Ascending aorta (tissue), 2 donors: ENCODE results near the gene PIP4P1. TPM values are rescaled to one million over a fixed set of nuclear protein-coding genes. Genes with fewer than 3 reads are reported as not detected.

ENCODE experiments used
- DNase-seq, 2 donors: peaks; one replicate each; pipeline ENCODE4 v3.0.0-alpha.2; 2019; ENCODE audit warnings: low spot score in 2 of 2
- H3K27ac ChIP-seq, 2 donors: fragments of 200-600 bp; sonication (generic); one replicate each; pipeline ENCODE4 v1.5.1; 2016 to 2017; ENCODE audit warnings: mild to moderate bottlenecking in 1 of 2
- H3K27me3 ChIP-seq: fragments of 200-600 bp; sonication (generic); one replicate; pipeline ENCODE4 v1.5.1; 2017
- H3K36me3 ChIP-seq, 2 donors: fragments of 200-600 bp; sonication (generic); one replicate each; pipeline ENCODE4 v1.5.1; 2016
- H3K4me1 ChIP-seq, 2 donors: fragments of 200-600 bp; sonication (generic); one replicate each; pipeline ENCODE4 v1.5.1; 2016 to 2017; ENCODE audit warnings: mild to moderate bottlenecking in 1 of 2
- H3K4me3 ChIP-seq, 2 donors: fragments of 200-600 bp; sonication (generic); one replicate each; pipeline ENCODE4 v1.5.1; 2016 to 2017; ENCODE audit warnings: mild to moderate bottlenecking in 1 of 2
- H3K9me3 ChIP-seq, 2 donors: fragments of 200-600 bp; sonication (generic); one replicate each; pipeline ENCODE4 v1.5.1; 2016
- intact Hi-C: fragments of 100-400 bp; cut with DNase I; formaldehyde crosslinking; loops from one replicate; pipeline ENCODE4 v1.15.1; 2023
- total RNA-seq: library from RNA; depleted of rRNA; stranded (reverse); fragments of >200 nt; gene quantifications from one replicate; pipeline ENCODE4 v1.1.0, GENCODE V29; 2016
- TF ChIP-seq, protein P1 (sequence below), 3 experiments: fragments of 200-600 bp in 2 of 3; fragments of 450-650 bp in 1 of 3; sonication (generic) in 2 of 3; IDR thresholded peaks; one replicate each; pipeline ENCODE4 v1.5.1; 2016 to 2019; ENCODE audit warnings: antibody characterized with exemption in 3 of 3, mild to moderate bottlenecking in 1 of 3, moderate library complexity in 1 of 3

The PIP4P1 gene
- total RNA-seq, 1 donor from 2014 or later, result 30.7 TPM

DNA sequence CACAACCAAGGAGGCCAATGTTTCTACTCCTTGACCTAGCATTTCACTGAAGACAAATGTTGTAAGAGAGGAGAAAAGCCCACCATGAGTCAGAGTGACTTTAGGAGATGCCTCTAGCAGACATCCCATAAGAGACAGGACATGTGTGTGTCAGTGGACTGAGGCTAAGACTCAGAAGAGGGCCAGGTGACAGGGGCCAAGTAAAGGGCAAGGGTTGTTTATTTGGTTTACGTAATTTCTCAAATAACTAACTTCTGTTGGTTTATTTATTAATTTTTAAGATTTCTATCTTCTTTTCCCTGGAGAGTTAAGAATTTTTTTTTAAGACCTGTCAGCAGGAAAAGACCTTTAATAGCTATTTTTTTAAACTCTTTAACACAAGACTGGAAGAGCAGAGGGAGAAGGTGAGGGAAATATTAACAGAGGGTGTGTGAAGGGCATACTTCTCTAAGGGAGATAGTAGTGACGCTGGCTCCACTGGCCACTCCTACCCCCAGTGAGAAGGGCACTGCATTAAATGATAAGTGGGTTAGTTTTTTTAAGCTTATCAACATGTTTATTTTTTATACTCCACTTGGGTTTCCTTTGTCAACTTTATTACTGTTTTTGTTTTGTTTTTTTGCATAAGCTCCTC is 11.4 kb upstream of the PIP4P1 start:
- peaks cover 2 to 12% of the 10 kb centered on the region in 2 donors for H3K4me1 ChIP-seq
- no peak for DNase-seq
- no peak overlapping the region for H3K27ac ChIP-seq
- no peaks in the 10 kb centered on the region for H3K9me3 ChIP-seq
- H3K36me3 ChIP-seq, result peaks cover 39 to 41% of the 10 kb centered on the region in 2 donors
- no peaks in the 10 kb centered on the region for H3K27me3 ChIP-seq
- no peak overlapping the region for H3K4me3 ChIP-seq
- intact Hi-C loops, result no loop called here
- TF ChIP-seq, protein P1, sequence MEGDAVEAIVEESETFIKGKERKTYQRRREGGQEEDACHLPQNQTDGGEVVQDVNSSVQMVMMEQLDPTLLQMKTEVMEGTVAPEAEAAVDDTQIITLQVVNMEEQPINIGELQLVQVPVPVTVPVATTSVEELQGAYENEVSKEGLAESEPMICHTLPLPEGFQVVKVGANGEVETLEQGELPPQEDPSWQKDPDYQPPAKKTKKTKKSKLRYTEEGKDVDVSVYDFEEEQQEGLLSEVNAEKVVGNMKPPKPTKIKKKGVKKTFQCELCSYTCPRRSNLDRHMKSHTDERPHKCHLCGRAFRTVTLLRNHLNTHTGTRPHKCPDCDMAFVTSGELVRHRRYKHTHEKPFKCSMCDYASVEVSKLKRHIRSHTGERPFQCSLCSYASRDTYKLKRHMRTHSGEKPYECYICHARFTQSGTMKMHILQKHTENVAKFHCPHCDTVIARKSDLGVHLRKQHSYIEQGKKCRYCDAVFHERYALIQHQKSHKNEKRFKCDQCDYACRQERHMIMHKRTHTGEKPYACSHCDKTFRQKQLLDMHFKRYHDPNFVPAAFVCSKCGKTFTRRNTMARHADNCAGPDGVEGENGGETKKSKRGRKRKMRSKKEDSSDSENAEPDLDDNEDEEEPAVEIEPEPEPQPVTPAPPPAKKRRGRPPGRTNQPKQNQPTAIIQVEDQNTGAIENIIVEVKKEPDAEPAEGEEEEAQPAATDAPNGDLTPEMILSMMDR (IDR thresholded peaks at IDR 0.05), result no peak

DNA sequence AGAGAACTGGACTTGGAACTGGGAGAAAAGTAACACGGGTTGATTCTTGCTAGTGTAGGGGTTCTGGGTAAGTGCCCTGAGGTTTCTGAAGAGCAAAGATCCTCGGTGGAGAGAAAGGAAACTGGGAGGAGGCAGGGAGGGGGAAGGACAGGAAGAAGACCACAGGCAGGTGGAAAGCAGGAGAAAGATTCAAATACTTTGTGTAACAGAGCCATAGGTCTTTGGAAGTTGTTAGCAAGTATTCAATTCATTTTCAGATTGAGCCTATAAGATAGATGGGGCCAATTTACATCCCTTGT is 9.3 kb upstream of the PIP4P1 start:
- H3K36me3 ChIP-seq, result peaks cover 27% of the 10 kb centered on the region in 2 donors
- intact Hi-C loops, result no loop called here
- no peaks in the 10 kb centered on the region for H3K27me3 ChIP-seq
- peak overlapping the region; percentile 90 to 91 for H3K4me3 ChIP-seq
- peaks cover 0 to 12% of the 10 kb centered on the region in 2 donors for H3K4me1 ChIP-seq
- no peaks in the 10 kb centered on the region for H3K9me3 ChIP-seq
- DNase-seq, result no peak
- peak overlapping the region; percentile 94 to 96 for H3K27ac ChIP-seq
- TF ChIP-seq, protein P1 (IDR thresholded peaks at IDR 0.05), result no peak

DNA sequence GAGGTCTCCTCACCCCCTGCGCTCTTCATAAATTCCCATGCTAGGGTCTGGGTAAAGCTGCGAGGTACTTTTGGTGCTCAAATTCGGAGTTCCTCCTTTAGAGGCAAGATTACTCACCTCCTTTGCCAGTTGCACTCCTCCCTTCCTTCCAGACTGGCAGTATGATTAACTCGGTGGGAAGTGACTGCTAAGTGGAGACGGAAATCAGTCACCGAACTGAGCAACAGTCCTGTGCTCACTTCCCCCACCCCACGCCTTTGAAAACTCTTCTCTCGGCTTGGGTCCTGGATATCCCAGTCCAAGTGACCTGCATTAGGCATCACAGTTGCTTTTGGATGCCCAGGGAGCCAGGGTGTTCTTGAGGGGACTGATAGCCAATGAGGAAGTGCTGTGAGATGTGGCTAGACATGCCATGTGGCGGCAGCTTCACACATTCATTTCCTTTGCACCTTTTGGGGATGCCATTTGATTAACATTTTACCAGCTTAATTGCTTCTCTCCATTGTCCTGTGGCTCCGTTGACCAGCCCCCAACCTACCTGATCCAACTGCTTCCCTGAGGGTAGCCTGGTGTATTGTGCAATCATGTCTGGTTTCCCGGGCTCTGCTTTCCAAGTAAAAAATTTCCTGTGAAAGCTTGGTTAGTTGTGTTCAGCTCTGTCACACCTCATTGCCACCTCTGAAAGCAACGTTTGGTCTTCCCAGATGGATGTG is 8.8 kb upstream of the PIP4P1 start:
- H3K27ac ChIP-seq, result peak overlapping the region; percentile 94 to 96
- peak; percentile 33 to 85 for DNase-seq
- peaks cover 22% of the 10 kb centered on the region in 2 donors for H3K36me3 ChIP-seq
- no peaks in the 10 kb centered on the region for H3K27me3 ChIP-seq
- peak overlapping the region; percentile 90 to 91 for H3K4me3 ChIP-seq
- no peaks in the 10 kb centered on the region for H3K9me3 ChIP-seq
- intact Hi-C loops, result loop anchor here (1.0 to 2.0 kb wide), 3 partner anchors 9 to 127 kb away; partner anchors contain the start of genes APEX1, OSGEP, PARP2 and PIP4P1
- peaks cover 0 to 12% of the 10 kb centered on the region in 2 donors for H3K4me1 ChIP-seq
- TF ChIP-seq, protein P1 (IDR thresholded peaks at IDR 0.05), result no peak

DNA sequence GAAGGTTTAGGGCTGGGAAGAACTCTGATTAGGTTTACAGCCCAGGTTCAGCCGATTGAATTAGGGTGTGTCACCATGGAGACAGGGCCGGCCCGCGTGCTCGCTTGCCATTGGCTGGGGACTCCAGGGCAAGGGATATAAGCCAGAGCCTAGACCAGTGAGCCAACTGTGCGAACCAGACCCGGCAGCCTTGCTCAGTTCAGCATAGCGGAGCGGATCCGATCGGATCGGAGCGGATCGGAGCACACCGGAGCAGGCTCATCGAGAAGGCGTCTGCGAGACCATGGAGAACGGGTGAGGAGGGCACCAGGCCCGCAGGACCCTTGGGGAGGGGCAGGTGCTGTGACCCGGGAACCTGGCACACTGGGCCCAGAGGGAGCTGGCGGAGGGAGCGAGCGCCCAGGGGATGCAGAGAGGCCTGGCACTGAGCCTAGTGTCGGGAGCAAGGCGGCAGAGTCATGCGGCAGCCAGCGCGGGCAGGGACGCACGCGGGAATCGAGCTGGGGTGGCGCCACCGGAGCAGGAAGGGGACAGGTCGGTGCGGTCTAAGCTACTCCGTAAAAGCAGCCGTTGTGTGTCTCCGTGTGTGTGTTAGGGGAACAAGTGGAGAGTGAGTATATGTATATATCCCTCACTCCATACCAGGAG is 8.1 kb upstream of the PIP4P1 start, which contains the start of gene PNP:
Gene PNP, plus strand, starts transcription at position 165 of the 648 bp plus-strand sequence. Its CDS starts 119 bp downstream, at position 284.
- peaks cover 15% of the 10 kb centered on the region in 2 donors for H3K36me3 ChIP-seq
- peak; percentile 77 to 96 for DNase-seq
- H3K27me3 ChIP-seq, result no peaks in the 10 kb centered on the region
- H3K27ac ChIP-seq, result peak within 1 kb of the TSS; percentile 94 to 96
- peaks cover 0 to 12% of the 10 kb centered on the region in 2 donors for H3K4me1 ChIP-seq
- H3K4me3 ChIP-seq, result peak within 1 kb of the TSS; percentile 90 to 91
- TF ChIP-seq, protein P1 (IDR thresholded peaks at IDR 0.05), result no peak
- no peaks in the 10 kb centered on the region for H3K9me3 ChIP-seq
- intact Hi-C loops, result loop anchor here (1.0 to 2.0 kb wide), 3 partner anchors 8 to 126 kb away; partner anchors contain the start of genes APEX1, OSGEP, PARP2 and PIP4P1

DNA sequence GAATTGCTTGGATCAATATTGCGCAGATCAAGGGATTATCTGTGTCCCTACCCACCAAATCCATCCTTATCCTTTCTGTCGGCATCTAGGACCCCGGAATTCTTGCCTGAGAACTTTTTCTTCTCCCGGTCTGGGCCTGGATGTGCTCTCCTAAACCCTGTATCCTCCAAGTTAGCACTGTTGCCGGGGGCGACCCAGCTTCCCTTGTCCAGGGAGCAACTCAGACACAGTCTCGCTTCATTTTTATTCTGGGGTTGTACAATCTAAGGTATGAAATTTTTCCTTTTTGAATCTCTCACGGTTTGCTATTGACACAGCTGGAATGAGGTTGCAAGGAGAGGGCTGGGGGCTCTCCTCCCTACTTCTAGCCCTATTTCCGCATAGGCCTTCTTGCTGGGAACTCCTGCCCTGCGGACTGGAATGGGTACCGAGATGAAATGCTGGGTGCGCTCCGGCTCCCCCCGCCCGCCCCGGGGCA is 7.6 kb upstream of the PIP4P1 start:
- peak overlapping the region; percentile 94 to 96 for H3K27ac ChIP-seq
- peak in 1 of 2 donors; percentile 66 for DNase-seq
- H3K36me3 ChIP-seq, result peaks cover 10 to 15% of the 10 kb centered on the region in 2 donors
- TF ChIP-seq, protein P1 (IDR thresholded peaks at IDR 0.05), result no peak
- no peaks in the 10 kb centered on the region for H3K27me3 ChIP-seq
- H3K4me1 ChIP-seq, result peaks cover 0 to 12% of the 10 kb centered on the region in 2 donors
- H3K4me3 ChIP-seq, result peak overlapping the region; percentile 90 to 91
- intact Hi-C loops, result loop anchor here (1.0 to 2.0 kb wide), 3 partner anchors 8 to 126 kb away; partner anchors contain the start of genes APEX1, OSGEP, PARP2 and PIP4P1
- H3K9me3 ChIP-seq, result no peaks in the 10 kb centered on the region
